Activated T-cell treated with anti-CD3 and anti-CD28 coated beads, Interleukin-2, amount 50 U/mL, for 72 hours (primary cell): ENCODE measurements around the gene LIN28A. TPM values are rescaled to one million over a fixed set of nuclear protein-coding genes. Genes with fewer than 3 reads are reported as not detected.

Source experiments
- total RNA-seq, 2 donors: library from RNA; stranded (reverse); gene quantifications; one replicate each; pipeline ENCODE4 v1.2.3, GENCODE V29; 2022

LIN28A gene
- total RNA-seq, 2 donors from 2014 or later, result not detected

Other genes with a start within 250 kb of the LIN28A start
- gene C1orf232, start 241.9 kb upstream of the LIN28A start, total RNA-seq, result not detected
- 10 to 100 TPM; 34.1 to 42.4 TPM for gene ZNF593, start 240.9 kb upstream of the LIN28A start, total RNA-seq
- not detected for gene ZNF593OS, start 239.0 kb upstream of the LIN28A start, total RNA-seq
- gene CNKSR1, start 233.3 kb upstream of the LIN28A start, total RNA-seq, result 1 to 10 TPM; 1.1 to 5.0 TPM
- under 1 TPM in 1 of 2 donors, not detected in 1; 0.19 TPM for gene CATSPER4, start 220.2 kb upstream of the LIN28A start, total RNA-seq
- 10 to 100 TPM; 30.8 to 34.6 TPM for gene CEP85, start 176.6 kb upstream of the LIN28A start, total RNA-seq
- gene SH3BGRL3, start 130.7 kb upstream of the LIN28A start, total RNA-seq, result 100 to 1,000 TPM; 148 to 165 TPM
- 10 to 100 TPM; 19.1 to 19.3 TPM for gene UBXN11, start 104.2 kb upstream of the LIN28A start, total RNA-seq
- gene CD52, start 92.9 kb upstream of the LIN28A start, total RNA-seq, result 100 to 1,000 TPM; 213 to 245 TPM
- gene CRYBG2, start 56.7 kb upstream of the LIN28A start, total RNA-seq, result 1 to 10 TPM; 1.6 to 2.3 TPM
- gene ZNF683, start 38.1 kb upstream of the LIN28A start, total RNA-seq, result under 1 TPM in 1 of 2 donors, not detected in 1; 0.25 TPM
- 10 to 100 TPM; 39.5 to 43.6 TPM for gene DHDDS, start 21.5 kb downstream of the LIN28A start, total RNA-seq
- 100 to 1,000 TPM; 434 to 439 TPM for gene HMGN2, start 61.6 kb downstream of the LIN28A start, total RNA-seq
- 100 to 1,000 TPM; 154 to 163 TPM for gene RPS6KA1, start 118.9 kb downstream of the LIN28A start, total RNA-seq